Erythroblast (primary cell): ENCODE measurements around the gene ANHX.

ENCODE experiments used
- GATA1 ChIP-seq: IDR thresholded peaks from 2 replicates; pipeline ENCODE4 v1.6.1; 2011; ENCODE audit warnings: low read depth, mild to moderate bottlenecking, control low read depth, low read length, moderate library complexity
- POLR2A ChIP-seq: IDR thresholded peaks from 2 replicates; pipeline ENCODE4 v1.6.1; 2011; ENCODE audit warnings: mild to moderate bottlenecking, low read length

- no peak for TF ChIP-seq POLR2A
- no peak for TF ChIP-seq GATA1
These were observed 13.5 kb downstream of the ANHX start for GRCh38 chr12:133222211-133222610.
